Measurements from ENCODE around the gene OR5A2. TPM values are rescaled to one million over a fixed set of nuclear protein-coding genes. Genes with fewer than 3 reads are reported as not detected.
"Not testable (repeated sequence)": the region's sequence is repeated elsewhere in the genome, so short reads cannot be mapped to it uniquely, and the experiment has no call there.

OR5A2 gene
- total and polyA plus RNA-seq, 7 experiments from 2014 or later: not detected

DNA sequence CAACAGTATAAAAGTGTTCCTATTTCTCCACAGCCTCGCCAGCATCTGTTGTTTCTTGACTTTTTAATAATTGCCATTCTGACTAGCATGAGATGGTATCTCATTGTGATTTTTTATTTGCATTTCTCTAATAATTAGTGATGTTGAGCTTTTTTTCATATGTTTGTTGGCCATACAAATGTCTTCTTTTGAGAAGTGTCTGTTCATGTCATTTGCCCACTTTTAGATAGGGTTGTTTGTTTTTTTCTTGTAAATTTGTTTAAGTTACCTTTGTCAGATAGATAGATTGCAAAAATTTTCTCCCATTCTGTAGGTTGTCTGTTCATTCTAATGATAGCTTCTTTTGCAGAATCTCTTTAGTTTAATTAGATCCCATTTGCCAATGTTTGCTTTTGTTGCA lies 19.4 kb upstream of the OR5A2 start:
- POLR2A ChIA-PET; H3K27ac Mint-ChIP-seq; H3K4me1 ChIP-seq (ENCODE audit: control insufficient read depth in 2 of 2, insufficient read depth in 2 of 2, low read length in 2 of 2); H3K27ac ChIP-seq (ENCODE audit: low read depth, low read length); H3K4me3 Mint-ChIP-seq; H3K36me3 Mint-ChIP-seq; DNase-seq; H3K9me3 ChIP-seq (ENCODE audit: control insufficient read depth in 2 of 3, low read length in 3 of 3); H3K36me3 ChIP-seq (ENCODE audit: control insufficient read depth in 2 of 3, insufficient read depth in 3 of 3, low read length in 3 of 3); H3K4me1 Mint-ChIP-seq; H3K27me3 ChIP-seq (ENCODE audit: control insufficient read depth in 2 of 2, insufficient read depth in 2 of 2, low read length in 2 of 2); H3K4me3 ChIP-seq (ENCODE audit: low read length); intact Hi-C loops (cut with micrococcal nuclease); ATAC-seq: not testable (repeated sequence)
- CTCF ChIA-PET: interaction anchor here (0.7 kb wide), 1 partner anchor 1107 kb away, joined by 3 read pairs; no protein-coding TSS in a partner anchor
- Mint-ChIP-seq H3K27me3 (peaks cover 5 to 19% (median 7%) of the 10 kb centered on the region in 5 donors), H3K9me3 (peaks cover 0 to 19% (median 6%) of the 10 kb centered on the region in 11 donors)

DNA sequence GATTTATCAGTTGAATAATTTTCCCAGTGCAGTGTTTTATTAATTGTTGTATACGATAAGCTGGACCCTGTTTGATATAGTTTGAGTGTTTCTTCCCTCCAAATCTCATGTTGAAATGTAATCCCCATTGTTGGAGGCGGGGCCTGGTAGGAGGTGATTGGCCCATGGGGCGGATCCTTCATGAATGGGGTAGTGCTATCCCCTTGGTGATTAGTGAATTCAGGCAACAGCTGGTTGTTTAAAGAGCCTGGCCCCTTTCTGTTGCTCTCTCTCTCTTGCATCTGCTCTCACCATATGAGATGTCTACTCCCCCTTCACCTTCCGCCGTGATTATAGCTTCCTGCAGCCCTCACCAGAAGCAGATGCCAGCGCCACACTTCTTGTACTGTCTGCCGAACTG lies 11.6 kb upstream of the OR5A2 start:
- Histone ChIP-seq H3K27me3 (ENCODE audit: control insufficient read depth in 2 of 2, insufficient read depth in 2 of 2, low read length in 2 of 2) (no peaks in the 10 kb centered on the region), H3K9me3 (ENCODE audit: control insufficient read depth in 2 of 3, low read length in 3 of 3) (no peaks in the 10 kb centered on the region), H3K4me3 (ENCODE audit: low read length) (no peak overlapping the region), H3K4me1 (ENCODE audit: control insufficient read depth in 2 of 2, insufficient read depth in 2 of 2, low read length in 2 of 2) (no peaks in the 10 kb centered on the region), H3K27ac (ENCODE audit: low read depth, low read length) (no peak overlapping the region), H3K36me3 (ENCODE audit: control insufficient read depth in 2 of 3, insufficient read depth in 3 of 3, low read length in 3 of 3) (no peaks in the 10 kb centered on the region)
- H3K27me3 Mint-ChIP-seq: peaks cover 0 to 18% (median 8%) of the 10 kb centered on the region in 5 donors
- H3K9me3 Mint-ChIP-seq: no peaks in the 10 kb centered on the region
- CTCF ChIA-PET: no interaction called here
- no peak for ATAC-seq
- peaks cover 0 to 2% (median 0%) of the 10 kb centered on the region in 7 donors for H3K4me1 Mint-ChIP-seq
- POLR2A ChIA-PET: no interaction called here
- no peak overlapping the region for H3K4me3 Mint-ChIP-seq
- no peak overlapping the region for H3K27ac Mint-ChIP-seq
- DNase-seq: no peak
- H3K36me3 Mint-ChIP-seq: no peaks in the 10 kb centered on the region
- intact Hi-C loops (cut with micrococcal nuclease): no loop called here

DNA sequence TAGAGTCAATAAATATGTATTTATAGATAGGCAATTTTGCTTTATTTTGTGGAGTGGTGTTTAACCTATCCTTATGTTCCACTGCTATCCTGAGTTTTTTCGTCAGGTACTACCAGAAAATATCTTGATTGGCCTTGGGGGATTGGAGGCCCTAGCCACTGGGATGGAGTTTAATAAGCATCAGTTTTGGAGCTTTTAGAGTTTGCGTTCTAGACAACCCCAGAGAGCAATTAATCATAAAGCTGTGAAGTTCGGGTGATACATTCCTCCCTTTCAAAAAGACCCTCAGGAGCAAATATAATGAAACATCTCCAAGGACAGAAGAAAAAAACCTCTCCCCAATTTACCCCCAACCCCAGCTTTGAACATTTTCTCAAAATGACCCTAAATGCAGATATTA lies 10.0 kb upstream of the OR5A2 start, which contains the start of gene OR5A1:
Gene OR5A1, plus strand, starts transcription at position 301 of the 400 bp plus-strand sequence. CDS start 6,700 bp downstream, outside the sequence.
- Histone ChIP-seq H3K27me3 (ENCODE audit: control insufficient read depth in 2 of 2, insufficient read depth in 2 of 2, low read length in 2 of 2) (peaks cover 0 to 3% of the 10 kb centered on the region in 2 donors), H3K4me1 (ENCODE audit: control insufficient read depth in 2 of 2, insufficient read depth in 2 of 2, low read length in 2 of 2) (no peaks in the 10 kb centered on the region), H3K36me3 (ENCODE audit: control insufficient read depth in 2 of 3, insufficient read depth in 3 of 3, low read length in 3 of 3) (no peaks in the 10 kb centered on the region), H3K27ac (ENCODE audit: low read depth, low read length) (no peak within 1 kb of the TSS), H3K9me3 (ENCODE audit: control insufficient read depth in 2 of 3, low read length in 3 of 3) (no peaks in the 10 kb centered on the region), H3K4me3 (ENCODE audit: low read length) (no peak within 1 kb of the TSS)
- POLR2A ChIA-PET: no interaction called here
- CTCF ChIA-PET: no interaction called here
- peaks cover 0 to 16% (median 9%) of the 10 kb centered on the region in 5 donors for H3K27me3 Mint-ChIP-seq
- DNase-seq (no peak), ATAC-seq (no peak)
- H3K4me1 Mint-ChIP-seq: peaks cover 0 to 2% (median 0%) of the 10 kb centered on the region in 7 donors
- H3K36me3 Mint-ChIP-seq: no peaks in the 10 kb centered on the region
- H3K9me3 Mint-ChIP-seq: no peaks in the 10 kb centered on the region
- intact Hi-C loops (cut with micrococcal nuclease): no loop called here
- H3K27ac Mint-ChIP-seq: no peak within 1 kb of the TSS
- no peak within 1 kb of the TSS for H3K4me3 Mint-ChIP-seq

DNA sequence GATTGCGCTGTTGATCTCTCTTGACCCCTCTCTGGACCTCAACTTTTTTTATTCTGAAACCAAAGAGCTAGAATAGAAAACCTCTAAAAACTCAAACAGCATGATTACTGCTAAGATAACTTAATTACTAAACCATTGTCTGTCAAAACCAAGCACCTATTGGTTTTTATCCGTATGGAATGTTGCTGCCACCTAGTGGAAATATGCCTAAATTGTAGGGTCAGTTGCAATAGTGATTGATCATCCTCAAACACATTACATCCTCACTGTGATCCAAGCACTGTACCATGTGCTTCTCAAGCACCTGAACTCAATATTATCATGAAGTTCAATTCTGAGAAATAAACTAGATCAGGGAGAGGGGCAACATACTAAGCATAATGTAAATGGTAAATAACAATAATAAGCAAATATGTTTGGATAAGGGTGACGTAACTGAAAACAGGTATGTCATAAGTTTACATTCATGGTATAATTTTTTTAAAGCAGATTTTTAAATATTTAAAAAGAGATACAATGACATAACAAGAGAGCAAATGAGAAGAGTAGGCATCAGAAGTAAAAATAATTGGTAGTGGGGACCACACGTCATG lies 3.8 kb upstream of the OR5A2 start:
- CTCF ChIA-PET: interaction anchor here (0.6 to 2.3 kb wide), 4 partner anchors 13 to 259 kb away, joined by 3 to 13 read pairs (median 6); partner anchors contain the start of gene DTX4
- H3K36me3 ChIP-seq (ENCODE audit: control insufficient read depth in 2 of 3, insufficient read depth in 3 of 3, low read length in 3 of 3): no peaks in the 10 kb centered on the region

DNA sequence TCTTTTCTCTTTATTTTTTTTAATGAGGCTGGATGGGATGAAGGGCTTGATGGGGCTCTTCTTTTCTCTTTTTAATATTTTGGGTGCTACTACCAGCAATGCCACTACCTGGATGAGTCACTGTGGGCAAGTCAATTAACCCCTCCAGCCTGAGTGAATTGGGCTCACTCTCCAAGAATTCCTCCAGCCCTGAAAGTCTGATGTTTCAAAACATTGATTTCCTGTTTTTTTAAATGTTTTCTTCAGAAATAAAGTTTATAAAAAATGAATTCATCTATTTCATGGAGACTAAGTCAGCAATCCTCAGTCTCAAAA lies 812 bp upstream of the OR5A2 start:
- Histone ChIP-seq H3K9me3 (ENCODE audit: control insufficient read depth in 2 of 3, low read length in 3 of 3) (no peaks in the 10 kb centered on the region), H3K4me1 (ENCODE audit: control insufficient read depth in 2 of 2, insufficient read depth in 2 of 2, low read length in 2 of 2) (no peaks in the 10 kb centered on the region), H3K36me3 (ENCODE audit: control insufficient read depth in 2 of 3, insufficient read depth in 3 of 3, low read length in 3 of 3) (no peaks in the 10 kb centered on the region), H3K4me3 (ENCODE audit: low read length) (no peak overlapping the region), H3K27ac (ENCODE audit: low read depth, low read length) (no peak overlapping the region), H3K27me3 (ENCODE audit: control insufficient read depth in 2 of 2, insufficient read depth in 2 of 2, low read length in 2 of 2) (peaks cover 0 to 3% of the 10 kb centered on the region in 2 donors)
- Mint-ChIP-seq H3K36me3 (no peaks in the 10 kb centered on the region), H3K4me1 (peaks cover 0 to 3% (median 0%) of the 10 kb centered on the region in 7 donors), H3K27ac (no peak overlapping the region), H3K4me3 (no peak overlapping the region), H3K9me3 (no peaks in the 10 kb centered on the region), H3K27me3 (peaks cover 4 to 23% (median 10%) of the 10 kb centered on the region in 5 donors)
- ChIA-PET CTCF (no interaction called here), POLR2A (no interaction called here)
- DNase-seq (no peak), ATAC-seq (no peak)
- intact Hi-C loops (cut with micrococcal nuclease): no loop called here

More for the DNA sequence above, 3.8 kb upstream of the OR5A2 start:
- H3K27ac Mint-ChIP-seq: no peak overlapping the region
- Histone ChIP-seq H3K27ac (ENCODE audit: low read depth, low read length) (no peak overlapping the region), H3K27me3 (ENCODE audit: control insufficient read depth in 2 of 2, insufficient read depth in 2 of 2, low read length in 2 of 2) (peaks cover 0 to 3% of the 10 kb centered on the region in 2 donors), H3K4me3 (ENCODE audit: low read length) (no peak overlapping the region), H3K9me3 (ENCODE audit: control insufficient read depth in 2 of 3, low read length in 3 of 3) (no peaks in the 10 kb centered on the region), H3K4me1 (ENCODE audit: control insufficient read depth in 2 of 2, insufficient read depth in 2 of 2, low read length in 2 of 2) (no peaks in the 10 kb centered on the region)
- H3K36me3 Mint-ChIP-seq: no peaks in the 10 kb centered on the region
- ATAC-seq (peak; percentile 77), DNase-seq (peak in 7 of 9 donors; percentile 22 to 64 (median 48))
- POLR2A ChIA-PET: no interaction called here
- no peaks in the 10 kb centered on the region for H3K4me1 Mint-ChIP-seq
- no peak overlapping the region for H3K4me3 Mint-ChIP-seq
- intact Hi-C loops (cut with micrococcal nuclease): loop anchor here (1.0 kb wide), 5 partner anchors 146 to 259 kb away; no protein-coding TSS in a partner anchor
- H3K9me3 Mint-ChIP-seq: no peaks in the 10 kb centered on the region
- H3K27me3 Mint-ChIP-seq: peaks cover 5 to 22% (median 13%) of the 10 kb centered on the region in 5 donors

DNA sequence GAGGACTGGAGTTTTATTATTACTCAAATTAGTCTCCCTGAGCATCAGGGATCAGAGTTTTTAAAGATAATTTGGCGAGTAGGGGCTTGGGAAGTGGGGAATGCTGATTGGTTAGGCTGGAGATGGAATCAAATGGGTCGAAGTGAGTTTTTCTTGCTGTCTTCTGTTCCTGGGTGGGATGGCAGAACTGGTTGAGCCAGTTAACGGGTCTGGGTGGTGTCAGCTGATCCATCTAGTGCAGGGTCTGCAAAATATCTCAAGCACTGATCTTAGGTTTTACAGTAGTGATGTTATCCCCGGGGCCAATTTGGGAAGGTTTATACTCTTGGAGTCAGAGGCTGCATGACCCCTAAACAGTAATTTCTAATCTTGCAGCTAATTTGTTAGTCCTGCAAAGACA lies 1.1 kb downstream of the OR5A2 start:
- H3K4me3 Mint-ChIP-seq: no peak overlapping the region
- Histone ChIP-seq H3K27me3 (ENCODE audit: control insufficient read depth in 2 of 2, insufficient read depth in 2 of 2, low read length in 2 of 2) (no peaks in the 10 kb centered on the region), H3K4me3 (ENCODE audit: low read length) (no peak overlapping the region), H3K27ac (ENCODE audit: low read depth, low read length) (no peak overlapping the region), H3K36me3 (ENCODE audit: control insufficient read depth in 2 of 3, insufficient read depth in 3 of 3, low read length in 3 of 3) (no peaks in the 10 kb centered on the region), H3K9me3 (ENCODE audit: control insufficient read depth in 2 of 3, low read length in 3 of 3) (no peaks in the 10 kb centered on the region), H3K4me1 (ENCODE audit: control insufficient read depth in 2 of 2, insufficient read depth in 2 of 2, low read length in 2 of 2) (no peaks in the 10 kb centered on the region)
- POLR2A ChIA-PET: no interaction called here
- H3K36me3 Mint-ChIP-seq: no peaks in the 10 kb centered on the region
- H3K27me3 Mint-ChIP-seq: peaks cover 4 to 14% (median 8%) of the 10 kb centered on the region in 5 donors
- no peaks in the 10 kb centered on the region for H3K9me3 Mint-ChIP-seq
- ATAC-seq (no peak), DNase-seq (no peak)
- H3K4me1 Mint-ChIP-seq: peaks cover 0 to 3% (median 0%) of the 10 kb centered on the region in 7 donors
- intact Hi-C loops (cut with micrococcal nuclease): no loop called here
- H3K27ac Mint-ChIP-seq: no peak overlapping the region
- CTCF ChIA-PET: no interaction called here

DNA sequence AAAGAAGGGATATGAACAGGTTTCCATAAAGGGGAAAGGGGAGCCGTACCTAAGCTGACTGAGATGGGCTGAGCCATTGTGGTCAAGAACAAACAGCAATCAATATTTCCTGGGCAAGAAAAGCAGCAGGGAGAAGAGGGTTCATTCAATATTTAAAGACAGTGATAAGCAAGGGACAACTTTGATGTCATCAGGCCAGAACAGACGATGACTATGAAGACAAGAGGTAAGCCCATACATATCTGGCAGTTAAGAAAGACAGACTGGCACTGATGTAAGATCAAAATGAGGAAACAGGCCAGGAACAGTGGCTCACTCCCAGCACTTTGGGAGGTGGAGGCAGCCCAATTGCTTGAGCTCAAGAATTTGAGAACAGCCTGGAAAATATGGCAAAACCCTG lies 2.4 kb downstream of the OR5A2 start:
- CTCF ChIA-PET: interaction anchor here (0.5 kb wide), 1 partner anchor 296 kb away, joined by 3 read pairs; no protein-coding TSS in a partner anchor
- Histone ChIP-seq H3K4me1 (ENCODE audit: control insufficient read depth in 2 of 2, insufficient read depth in 2 of 2, low read length in 2 of 2) (no peaks in the 10 kb centered on the region), H3K36me3 (ENCODE audit: control insufficient read depth in 2 of 3, insufficient read depth in 3 of 3, low read length in 3 of 3) (no peaks in the 10 kb centered on the region), H3K9me3 (ENCODE audit: control insufficient read depth in 2 of 3, low read length in 3 of 3) (no peaks in the 10 kb centered on the region), H3K27ac (ENCODE audit: low read depth, low read length) (no peak overlapping the region), H3K27me3 (ENCODE audit: control insufficient read depth in 2 of 2, insufficient read depth in 2 of 2, low read length in 2 of 2) (no peaks in the 10 kb centered on the region), H3K4me3 (ENCODE audit: low read length) (no peak overlapping the region)
- Mint-ChIP-seq H3K4me1 (peaks cover 0 to 3% (median 0%) of the 10 kb centered on the region in 7 donors), H3K4me3 (no peak overlapping the region), H3K27me3 (peaks cover 1 to 18% (median 5%) of the 10 kb centered on the region in 5 donors), H3K36me3 (no peaks in the 10 kb centered on the region), H3K27ac (no peak overlapping the region), H3K9me3 (no peaks in the 10 kb centered on the region)
- no peak for DNase-seq
- no peak for ATAC-seq
- intact Hi-C loops (cut with micrococcal nuclease): no loop called here
- POLR2A ChIA-PET: no interaction called here

Data from naive thymus-derived CD4-positive, alpha-beta T cell (primary cell).